Measurements from ENCODE around the gene ABLIM2. TPM values are rescaled to one million over a fixed set of nuclear protein-coding genes. Genes with fewer than 3 reads are reported as not detected.

Gene ABLIM2
- total and polyA plus RNA-seq, 2 of the 8 experiments (the other 6 are each of a cell fraction or from before 2014, with no cell fraction given): 2.8 to 3.0 TPM

DNA sequence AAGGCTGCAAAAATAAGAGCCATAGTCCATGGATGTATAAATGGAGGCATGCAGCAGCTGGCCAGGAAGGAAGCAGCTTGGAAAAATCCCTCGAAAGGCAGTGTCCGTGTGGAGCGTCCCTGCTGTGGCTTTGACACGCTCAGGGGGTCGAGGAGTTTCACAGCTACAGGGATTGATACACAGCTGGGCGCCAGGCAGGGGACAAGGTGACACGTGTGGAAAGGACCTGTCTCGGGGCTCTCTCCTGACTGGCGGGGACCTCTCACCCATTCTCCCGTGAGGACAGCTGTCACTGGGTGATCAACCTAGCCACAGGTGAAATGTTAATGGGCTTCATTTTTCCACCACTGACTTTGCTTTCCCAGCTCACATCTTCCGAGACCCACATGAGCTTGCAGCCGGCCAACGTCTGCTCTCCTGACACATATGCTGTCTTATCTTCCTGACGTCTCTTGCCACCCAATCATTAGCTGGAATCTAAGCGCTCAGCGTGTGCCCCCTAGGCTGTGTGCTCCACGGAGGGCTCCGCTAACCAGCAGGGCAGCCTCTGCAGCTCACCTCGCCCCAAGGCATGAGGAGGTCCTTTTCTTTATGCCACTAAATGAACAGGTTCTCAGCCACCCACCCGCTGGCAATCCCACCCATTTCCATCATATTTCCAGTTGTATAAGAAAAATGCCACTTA is 129.6 kb downstream of the ABLIM2 start:
- FAIRE-seq (no peak), DNase-seq (ENCODE audit: low read depth in 1 of 2, low spot score in 2 of 2) (no peak)
- TF ChIP-seq RXRA (IDR thresholded peaks at IDR 0.05; ENCODE audit: insufficient read depth, low read depth, low read length) (no peak), CHD1 (IDR thresholded peaks at IDR 0.05; ENCODE audit: low read depth, low read length) (no peak), ASH2L (IDR thresholded peaks at IDR 0.05; ENCODE audit: low read length) (no peak), EZH2 (IDR thresholded peaks at IDR 0.05; ENCODE audit: low read depth, low read length, severe bottlenecking) (no peak), JUN (IDR thresholded peaks at IDR 0.05; ENCODE audit: low read depth, low read length) (no peak), EP300 (IDR thresholded peaks at IDR 0.05; ENCODE audit: borderline replicate concordance in 1 of 2, low read depth in 2 of 2, low read length in 2 of 2) (no peak), SAP30 (IDR thresholded peaks at IDR 0.05; ENCODE audit: insufficient read depth, insufficient replicate concordance, low read length) (no peak), KDM1A (IDR thresholded peaks at IDR 0.05; ENCODE audit: borderline replicate concordance, low read length) (no peak), TBP (IDR thresholded peaks at IDR 0.05; ENCODE audit: low read depth, low read length) (no peak), GABPA (IDR thresholded peaks at IDR 0.05; ENCODE audit: borderline replicate concordance, insufficient read depth, low read length) (no peak), RFX5 (IDR thresholded peaks at IDR 0.05; ENCODE audit: borderline replicate concordance, low read depth, low read length) (no peak), JUND (IDR thresholded peaks at IDR 0.05; ENCODE audit: low read length) (no peak), EGR1 (IDR thresholded peaks at IDR 0.05; ENCODE audit: borderline replicate concordance, low read depth, low read length) (no peak)

More for the DNA sequence above, 129.6 kb downstream of the ABLIM2 start:
- POLR2A ChIA-PET (ENCODE audit: partially characterized antibody): interaction anchor here (2.5 kb wide), 1 partner anchor 9 kb away, joined by 8 read pairs; no protein-coding TSS in a partner anchor
- Histone ChIP-seq H3K4me1 (replicated peaks in 1 of 4; ENCODE audit: control insufficient read depth in 3 of 4, insufficient read depth in 4 of 4, low read length in 3 of 4) (peaks cover 0 to 3% (median 1%) of the 10 kb centered on the region in 4 experiments; a peak in 3 of 7 replicates), H3K18ac (ENCODE audit: extremely low read depth, low read length) (no peak overlapping the region), H2AK5ac (ENCODE audit: low read depth, low read length) (no peak overlapping the region), H4K91ac (replicated peaks; ENCODE audit: insufficient read length, low read length) (peak overlapping the region; percentile 22), H2BK15ac (ENCODE audit: low read length) (no peak overlapping the region), H3K4me2 (ENCODE audit: insufficient read depth in 1 of 2, low read depth in 2 of 2, low read length in 2 of 2) (no peak overlapping the region), H3K56ac (replicated peaks; ENCODE audit: insufficient read length, low read depth, low read length) (no peak overlapping the region), H2AFZ (ENCODE audit: low read length) (no peak overlapping the region), H3K23me2 (ENCODE audit: low read depth, low read length) (peaks cover 2% of the 10 kb centered on the region; the same call in 1 of the 2 replicates), H4K8ac (ENCODE audit: extremely low read depth, insufficient read depth, low read length) (no peak overlapping the region), H3K27ac (ENCODE audit: low read depth, low read length) (no peak overlapping the region), H3K9ac (replicated peaks in 1 of 4; ENCODE audit: extremely low read depth in 1 of 4, low read depth in 3 of 4, low read length in 3 of 4) (no peak overlapping the region), H3K27me3 (replicated peaks in 1 of 4; ENCODE audit: control insufficient read depth in 3 of 4, extremely low read depth in 1 of 4, insufficient read depth in 3 of 4, low read length in 3 of 4) (no peaks in the 10 kb centered on the region; a peak in 1 of 7 replicates), H3K14ac (ENCODE audit: insufficient read length) (no peak overlapping the region), H3K4ac (replicated peaks; ENCODE audit: insufficient read length, low read depth, low read length) (no peak overlapping the region), H3K79me2 (ENCODE audit: control insufficient read depth in 1 of 2, insufficient read depth in 2 of 2, low read length in 2 of 2) (no peaks in the 10 kb centered on the region), H2BK20ac (ENCODE audit: low read length) (no peak overlapping the region), H3K9me3 (ENCODE audit: insufficient read depth in 2 of 2, low read depth in 1 of 2, low read length in 1 of 2) (no peaks in the 10 kb centered on the region), H3K79me1 (ENCODE audit: low read depth, low read length) (peaks cover under 1% of the 10 kb centered on the region; the same call in 1 of the 2 replicates), H2BK120ac (replicated peaks; ENCODE audit: low read depth, low read length) (no peak overlapping the region), H2BK12ac (ENCODE audit: low read depth, low read length) (no peak overlapping the region), H2BK5ac (ENCODE audit: low read depth, low read length) (no peak overlapping the region), H3K36me3 (ENCODE audit: control insufficient read depth in 2 of 4, insufficient read depth in 4 of 4, low read length in 3 of 4) (no peaks in the 10 kb centered on the region), H4K5ac (ENCODE audit: insufficient read length, low read depth, low read length) (no peak overlapping the region), H3K23ac (ENCODE audit: insufficient read length) (no peak overlapping the region), H4K20me1 (replicated peaks in 1 of 2; ENCODE audit: control insufficient read depth in 1 of 2, insufficient read depth in 2 of 2, low read length in 2 of 2) (no peaks in the 10 kb centered on the region), H3K4me3 (ENCODE audit: extremely low read depth in 1 of 4, insufficient read depth in 2 of 4, low read depth in 3 of 4, low read length in 4 of 4) (no peak overlapping the region)
- CTCF ChIA-PET (ENCODE audit: partially characterized antibody): interaction anchor here (0.6 to 1.8 kb wide), 5 partner anchors 13 to 324 kb away, joined by 3 to 8 read pairs (median 5); no protein-coding TSS in a partner anchor
- 88% methylated on average over 19 of the region's 20 CpGs; no CpG with 5 or more reads in 1 of the 2 experiments for WGBS, 2 experiments (ENCODE audit: extremely low coverage in 1 of 2, insufficient coverage in 1 of 2, insufficient read length in 1 of 2, insufficient replicate concordance in 2 of 2, low coverage in 1 of 2, low lambda C conversion rate in 2 of 2, missing lambda C conversion rate in 1 of 2)

Measured in H1 (cell line).